ENCODE measurements around the gene ELL2.

- no peak for TF ChIP-seq CTCF (IDR thresholded peaks at IDR 0.05)
- TF ChIP-seq EZH2phosphoT487 (IDR thresholded peaks at IDR 0.05), result no peak
These were observed 34.4 kb upstream of the ELL2 start for GRCh38 chr5:95995962-95996489.

Measured in neural progenitor cell (in vitro differentiated cells).